CD4-positive, CD25-positive, alpha-beta regulatory T cell (primary cell): ENCODE data around the gene TCEA2. TPM values are rescaled to one million over a fixed set of nuclear protein-coding genes. Genes with fewer than 3 reads are reported as not detected.

Source experiments
- ATAC-seq, 2 donors: fragments of 150-1000 bp; cut with Tn5 transposase; one replicate each; pipeline ENCODE4 v1.10.0; 2021; ENCODE audit warnings: low read depth in 2 of 2, moderate number of reproducible peaks in 2 of 2, moderate library complexity in 1 of 2
- DNase-seq, 3 donors: peaks; one replicate each; pipeline versions ENCODE4 v3.0.0 to v3.0.0-alpha.2; 2012 to 2022; ENCODE audit warnings: mixed read lengths in 1 of 3
- H3K27ac ChIP-seq: one replicate; pipeline ENCODE4 v1.7.0; 2013; ENCODE audit warnings: mild to moderate bottlenecking, low read length; ENCODE audit not compliant: insufficient read depth, poor library complexity, severe bottlenecking
- H3K27me3 ChIP-seq: one replicate; pipeline ENCODE4 v1.7.0; 2013; ENCODE audit warnings: low read length; ENCODE audit not compliant: control insufficient read depth, insufficient read depth
- H3K36me3 ChIP-seq: one replicate; pipeline ENCODE4 v1.7.0; 2013; ENCODE audit warnings: mild to moderate bottlenecking, low read length, moderate library complexity; ENCODE audit not compliant: control insufficient read depth, insufficient read depth
- H3K4me1 ChIP-seq: 2 replicates; pipeline ENCODE4 v1.7.0; 2013; ENCODE audit warnings: mild to moderate bottlenecking, low read length; ENCODE audit not compliant: insufficient read depth, control insufficient read depth, poor library complexity, severe bottlenecking
- H3K4me3 ChIP-seq: one replicate; pipeline ENCODE4 v1.7.0; 2013; ENCODE audit warnings: low read depth, mild to moderate bottlenecking, low read length, moderate library complexity
- H3K9me3 ChIP-seq, 2 experiments: 1 replicate in 1 of 2; 2 replicates in 1 of 2; pipeline ENCODE4 v1.7.0; 2013; ENCODE audit warnings: low read length in 2 of 2, mild to moderate bottlenecking in 1 of 2, moderate library complexity in 1 of 2; ENCODE audit not compliant: control insufficient read depth in 2 of 2
- H3K27ac Mint-ChIP-seq, 3 donors: one replicate each; pipeline ENCODE4 v1.8.0; 2020 to 2022; ENCODE audit warnings: mild to moderate bottlenecking in 3 of 3, mixed read lengths in 3 of 3, moderate library complexity in 2 of 3
- H3K27me3 Mint-ChIP-seq: one replicate; pipeline ENCODE4 v1.8.0; 2022; ENCODE audit warnings: mild to moderate bottlenecking, mixed read lengths
- H3K36me3 Mint-ChIP-seq: one replicate; pipeline ENCODE4 v1.8.0; 2020; ENCODE audit warnings: mixed read lengths
- H3K4me1 Mint-ChIP-seq, 4 donors: one replicate each; pipeline ENCODE4 v1.8.0; 2020 to 2022; ENCODE audit warnings: mixed read lengths in 4 of 4, mild to moderate bottlenecking in 1 of 4
- H3K4me3 Mint-ChIP-seq, 4 donors: one replicate each; pipeline ENCODE4 v1.8.0; 2020 to 2022; ENCODE audit warnings: mild to moderate bottlenecking in 4 of 4, mixed read lengths in 4 of 4, moderate library complexity in 3 of 4
- H3K9me3 Mint-ChIP-seq, 7 donors: one replicate each; pipeline ENCODE4 v1.8.0; 2020 to 2022; ENCODE audit warnings: mixed read lengths in 7 of 7, mild to moderate bottlenecking in 3 of 7, moderate library complexity in 2 of 7
- polyA plus RNA-seq, 4 donors: library from polyadenylated mRNA; unstranded; fragments of 300-500 nt; fragmentation: Illumina TruSeq; gene quantifications; one replicate each; pipeline ENCODE4 v1.2.3, GENCODE V29; 2021
- total RNA-seq: library from RNA; stranded (reverse); gene quantifications from one replicate; pipeline ENCODE4 v1.2.3, GENCODE V29; 2022

Gene TCEA2
- total and polyA plus RNA-seq, 5 donors from 2014 or later, result 17.7 to 27.1 (median 23.2) TPM

- Histone ChIP-seq H3K4me3 (no peak overlapping the region), H3K4me1 (no peaks in the 10 kb centered on the region), H3K36me3 (no peaks in the 10 kb centered on the region), H3K27ac (no peak overlapping the region), H3K27me3 (no peaks in the 10 kb centered on the region), H3K9me3 (no peaks in the 10 kb centered on the region)
- DNase-seq (no peak), ATAC-seq (no peak)
- Mint-ChIP-seq H3K36me3 (no peaks in the 10 kb centered on the region), H3K9me3 (no peaks in the 10 kb centered on the region), H3K4me1 (peaks cover 0 to 9% (median 0%) of the 10 kb centered on the region in 4 donors), H3K27me3 (peaks cover 4% of the 10 kb centered on the region), H3K27ac (no peak overlapping the region), H3K4me3 (no peak overlapping the region)
These were observed 46.0 kb downstream of the TCEA2 start for GRCh38 chr20:64108731-64109681.

- H3K27me3 Mint-ChIP-seq, result peaks cover 4% of the 10 kb centered on the region
- Histone ChIP-seq H3K27me3 (no peaks in the 10 kb centered on the region), H3K9me3 (no peaks in the 10 kb centered on the region), H3K27ac (no peak overlapping the region), H3K4me1 (no peaks in the 10 kb centered on the region), H3K36me3 (no peaks in the 10 kb centered on the region), H3K4me3 (no peak overlapping the region)
- ATAC-seq (no peak), DNase-seq (no peak)
- no peaks in the 10 kb centered on the region for H3K36me3 Mint-ChIP-seq
- no peak overlapping the region for H3K4me3 Mint-ChIP-seq
- H3K9me3 Mint-ChIP-seq, result no peaks in the 10 kb centered on the region
- H3K4me1 Mint-ChIP-seq, result peaks cover 0 to 9% (median 0%) of the 10 kb centered on the region in 4 donors
- no peak overlapping the region for H3K27ac Mint-ChIP-seq
These were observed 46.9 kb downstream of the TCEA2 start for GRCh38 chr20:64109831-64110391.

GRCh38 chr20:64110411-64111068 lies 47.5 kb downstream of the TCEA2 start:
- no peak overlapping the region for H3K27ac ChIP-seq
- H3K9me3 ChIP-seq, result no peaks in the 10 kb centered on the region
- no peak for ATAC-seq
- H3K4me3 ChIP-seq, result no peak overlapping the region
- no peak for DNase-seq
- peaks cover 0 to 9% (median 0%) of the 10 kb centered on the region in 4 donors for H3K4me1 Mint-ChIP-seq
- no peak overlapping the region for H3K4me3 Mint-ChIP-seq
- no peaks in the 10 kb centered on the region for H3K27me3 ChIP-seq
- no peaks in the 10 kb centered on the region for H3K4me1 ChIP-seq
- H3K36me3 ChIP-seq, result no peaks in the 10 kb centered on the region
- no peak overlapping the region for H3K27ac Mint-ChIP-seq
- H3K9me3 Mint-ChIP-seq, result no peaks in the 10 kb centered on the region
- no peaks in the 10 kb centered on the region for H3K36me3 Mint-ChIP-seq
- H3K27me3 Mint-ChIP-seq, result peaks cover 4% of the 10 kb centered on the region

- Histone ChIP-seq H3K4me3 (no peak overlapping the region), H3K9me3 (no peaks in the 10 kb centered on the region), H3K36me3 (no peaks in the 10 kb centered on the region), H3K4me1 (no peaks in the 10 kb centered on the region), H3K27me3 (no peaks in the 10 kb centered on the region), H3K27ac (no peak overlapping the region)
- Mint-ChIP-seq H3K4me1 (peaks cover 0 to 7% (median 0%) of the 10 kb centered on the region in 4 donors), H3K36me3 (no peaks in the 10 kb centered on the region), H3K27me3 (peaks cover 4% of the 10 kb centered on the region), H3K9me3 (no peaks in the 10 kb centered on the region), H3K27ac (no peak overlapping the region), H3K4me3 (no peak overlapping the region)
- ATAC-seq (no peak), DNase-seq (no peak)
These were observed 49.0 kb downstream of the TCEA2 start for GRCh38 chr20:64111841-64112641.

GRCh38 chr20:64112691-64113443 lies 49.9 kb downstream of the TCEA2 start:
- DNase-seq, result no peak
- ATAC-seq, result no peak

GRCh38 chr20:64113444-64113775 lies 50.4 kb downstream of the TCEA2 start:
- Mint-ChIP-seq H3K4me3 (no peak overlapping the region), H3K36me3 (no peaks in the 10 kb centered on the region), H3K9me3 (no peaks in the 10 kb centered on the region), H3K4me1 (no peaks in the 10 kb centered on the region), H3K27me3 (no peaks in the 10 kb centered on the region), H3K27ac (peak overlapping the region in 1 of 3 donors; percentile 35)
- Histone ChIP-seq H3K27ac (no peak overlapping the region), H3K27me3 (no peaks in the 10 kb centered on the region), H3K9me3 (no peaks in the 10 kb centered on the region), H3K4me3 (no peak overlapping the region), H3K4me1 (no peaks in the 10 kb centered on the region), H3K36me3 (no peaks in the 10 kb centered on the region)
- DNase-seq (no peak), ATAC-seq (no peak)

More at GRCh38 chr20:64112691-64113443, 49.9 kb downstream of the TCEA2 start:
- H3K9me3 Mint-ChIP-seq, result no peaks in the 10 kb centered on the region
- Histone ChIP-seq H3K4me3 (no peak overlapping the region), H3K27me3 (no peaks in the 10 kb centered on the region), H3K36me3 (no peaks in the 10 kb centered on the region), H3K27ac (no peak overlapping the region), H3K4me1 (no peaks in the 10 kb centered on the region), H3K9me3 (no peaks in the 10 kb centered on the region)
- H3K27ac Mint-ChIP-seq, result no peak overlapping the region
- H3K4me1 Mint-ChIP-seq, result peaks cover 0 to under 1% (median 0%) of the 10 kb centered on the region in 4 donors
- H3K4me3 Mint-ChIP-seq, result no peak overlapping the region
- peaks cover 4% of the 10 kb centered on the region for H3K27me3 Mint-ChIP-seq
- no peaks in the 10 kb centered on the region for H3K36me3 Mint-ChIP-seq
